Cardiac atrium fibroblast (primary cell): Measurements from ENCODE around the gene SMPD1. TPM values are rescaled to one million over a fixed set of nuclear protein-coding genes. Genes with fewer than 3 reads are reported as not detected.

Experiments
- total RNA-seq: library from RNA; depleted of rRNA; stranded (reverse); fragments of >200 nt; gene quantifications from 2 replicates; pipeline ENCODE4 v1.2.3, GENCODE V29; 2015

Gene SMPD1
- 58.9 and 73.5 TPM in 2 replicates for total RNA-seq

GRCh38 chr11:6389905-6390717, at the start of gene SMPD1:
TSS of gene SMPD1 (plus strand) at chr11:6390474. CDS start at chr11:6390599, 125 bp downstream.

GRCh38 chr11:6419009-6419631, 28.8 kb downstream of the SMPD1 start, which contains the start of gene APBB1:
TSS of gene APBB1 (minus strand) at chr11:6419094. CDS start at chr11:6411347, 7,747 bp downstream.

GRCh38 chr11:6440906-6441358, 50.7 kb downstream of the SMPD1 start, which contains the start of gene HPX:
TSS of gene HPX (minus strand) at chr11:6440987. CDS start at chr11:6440963, 24 bp downstream.

Other genes with a start within 250 kb of the SMPD1 start
- not detected in 2 replicates for gene OR52B2, start 220.1 kb upstream of the SMPD1 start, total RNA-seq
- not detected in 2 replicates for gene OR52W1, start 191.2 kb upstream of the SMPD1 start, total RNA-seq
- not detected in 2 replicates for gene C11orf42, start 184.9 kb upstream of the SMPD1 start, total RNA-seq
- gene FHIP1B, start 155.8 kb upstream of the SMPD1 start, total RNA-seq: 8.1 and 14.3 TPM in 2 replicates
- gene CNGA4, start 151.4 kb upstream of the SMPD1 start, total RNA-seq: not detected in 2 replicates
- gene CCKBR, start 130.6 kb upstream of the SMPD1 start, total RNA-seq: not detected in 2 replicates
- gene CAVIN3, start 70.0 kb upstream of the SMPD1 start, total RNA-seq: 318 and 495 TPM in 2 replicates
- 28.7 and 40.3 TPM in 2 replicates for gene APBB1, start 28.6 kb downstream of the SMPD1 start, total RNA-seq
- 0.49 TPM in 1 of 2 replicates, not detected in the other for gene HPX, start 50.5 kb downstream of the SMPD1 start, total RNA-seq
- gene TRIM3, start 83.5 kb downstream of the SMPD1 start, total RNA-seq: 14.4 and 18.6 TPM in 2 replicates
- gene ARFIP2, start 90.9 kb downstream of the SMPD1 start, total RNA-seq: 54.3 and 73.7 TPM in 2 replicates
- gene TIMM10B, start 91.0 kb downstream of the SMPD1 start, total RNA-seq: 17.3 and 34.3 TPM in 2 replicates
- gene DNHD1, start 106.8 kb downstream of the SMPD1 start, total RNA-seq: 1.9 and 2.2 TPM in 2 replicates
- gene RRP8, start 213.1 kb downstream of the SMPD1 start, total RNA-seq: 7.4 and 23.3 TPM in 2 replicates
- 130 and 151 TPM in 2 replicates for gene ILK, start 213.3 kb downstream of the SMPD1 start, total RNA-seq
- 33.9 and 42.9 TPM in 2 replicates for gene TAF10, start 221.7 kb downstream of the SMPD1 start, total RNA-seq
- 55.4 and 57.9 TPM in 2 replicates for gene TPP1, start 228.9 kb downstream of the SMPD1 start, total RNA-seq